Measurements from ENCODE around the gene CES4A.

DNA sequence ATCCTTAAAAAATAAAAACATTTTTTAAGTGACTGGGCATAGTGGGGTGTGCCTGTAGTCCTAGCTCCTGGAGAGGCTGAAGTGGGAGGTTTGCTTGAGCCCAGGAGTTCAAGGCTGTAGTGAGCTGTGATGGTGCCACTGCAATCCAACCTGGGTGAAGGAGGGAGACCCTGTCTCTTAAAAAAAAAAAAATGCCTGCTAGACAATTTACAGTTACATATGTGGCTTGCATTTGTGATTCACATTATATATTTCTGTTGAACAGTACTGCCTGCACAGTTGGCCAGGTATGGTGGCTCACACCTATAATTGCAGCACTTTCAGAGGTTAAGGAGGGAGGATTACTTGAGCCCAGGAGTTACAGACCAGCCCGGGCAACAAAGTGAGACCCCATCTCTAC is 64.0 kb downstream of the CES4A start:
- TF ChIP-seq RXRA (CRISPR knock-in tag; IDR thresholded peaks at IDR 0.05) (no peak), ZNF503 (CRISPR knock-in tag; IDR thresholded peaks at IDR 0.05) (no peak), SMARCC2 (IDR thresholded peaks at IDR 0.05) (no peak), NPAS2 (CRISPR knock-in tag; IDR thresholded peaks at IDR 0.05; ENCODE audit: borderline replicate concordance) (no peak), POLR2AphosphoS5 (IDR thresholded peaks at IDR 0.05; ENCODE audit: low read depth, low read length) (no peak), HNRNPLL (IDR thresholded peaks at IDR 0.05; ENCODE audit: low read depth, low read length, poor library complexity, severe bottlenecking) (no peak), HNRNPL (IDR thresholded peaks at IDR 0.05; ENCODE audit: low read depth, low read length) (no peak), POLR2A (IDR thresholded peaks at IDR 0.05; ENCODE audit: insufficient read depth in 1 of 2, low read depth in 2 of 2, low read length in 2 of 2) (no peak)
- TF ChIP-seq, protein P1, sequence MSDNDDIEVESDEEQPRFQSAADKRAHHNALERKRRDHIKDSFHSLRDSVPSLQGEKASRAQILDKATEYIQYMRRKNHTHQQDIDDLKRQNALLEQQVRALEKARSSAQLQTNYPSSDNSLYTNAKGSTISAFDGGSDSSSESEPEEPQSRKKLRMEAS (IDR thresholded peaks at IDR 0.05) = no peak
- TF ChIP-seq, protein P2, sequence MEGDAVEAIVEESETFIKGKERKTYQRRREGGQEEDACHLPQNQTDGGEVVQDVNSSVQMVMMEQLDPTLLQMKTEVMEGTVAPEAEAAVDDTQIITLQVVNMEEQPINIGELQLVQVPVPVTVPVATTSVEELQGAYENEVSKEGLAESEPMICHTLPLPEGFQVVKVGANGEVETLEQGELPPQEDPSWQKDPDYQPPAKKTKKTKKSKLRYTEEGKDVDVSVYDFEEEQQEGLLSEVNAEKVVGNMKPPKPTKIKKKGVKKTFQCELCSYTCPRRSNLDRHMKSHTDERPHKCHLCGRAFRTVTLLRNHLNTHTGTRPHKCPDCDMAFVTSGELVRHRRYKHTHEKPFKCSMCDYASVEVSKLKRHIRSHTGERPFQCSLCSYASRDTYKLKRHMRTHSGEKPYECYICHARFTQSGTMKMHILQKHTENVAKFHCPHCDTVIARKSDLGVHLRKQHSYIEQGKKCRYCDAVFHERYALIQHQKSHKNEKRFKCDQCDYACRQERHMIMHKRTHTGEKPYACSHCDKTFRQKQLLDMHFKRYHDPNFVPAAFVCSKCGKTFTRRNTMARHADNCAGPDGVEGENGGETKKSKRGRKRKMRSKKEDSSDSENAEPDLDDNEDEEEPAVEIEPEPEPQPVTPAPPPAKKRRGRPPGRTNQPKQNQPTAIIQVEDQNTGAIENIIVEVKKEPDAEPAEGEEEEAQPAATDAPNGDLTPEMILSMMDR (CRISPR knock-in tag; IDR thresholded peaks at IDR 0.05) = no peak
